OCI-LY1 (cell line): Measurements from ENCODE around the gene ANKRD55.
"Not testable (repeated sequence)": the region's sequence is repeated elsewhere in the genome, so short reads cannot be mapped to it uniquely, and the experiment has no call there.

Experiments used
- H2AFZ ChIP-seq: fragments of 200-600 bp; sonication (generic), shearing (Covaris generic); 2 replicates; pipeline ENCODE4 v1.6.0; 2014; ENCODE audit warnings: antibody characterized with exemption, mild to moderate bottlenecking, low read length
- H3F3A ChIP-seq: fragments of 200-600 bp; sonication (generic), shearing (Covaris generic); 2 replicates; pipeline ENCODE4 v1.6.0; 2014; ENCODE audit warnings: mild to moderate bottlenecking, antibody characterized with exemption, low read length, moderate library complexity; ENCODE audit not compliant: insufficient read depth
- H3K27ac ChIP-seq: fragments of 200-600 bp; sonication (generic); 2 replicates; pipeline ENCODE4 v1.5.1; 2014; ENCODE audit warnings: low read length, mixed run types, mild to moderate bottlenecking, low read depth; ENCODE audit not compliant: poor library complexity, severe bottlenecking
- H3K27me3 ChIP-seq: fragments of 200-600 bp; sonication (generic); 2 replicates; pipeline ENCODE4 v1.6.0; 2014; ENCODE audit warnings: antibody characterized with exemption, mild to moderate bottlenecking, low read length, moderate library complexity; ENCODE audit not compliant: insufficient read depth
- H3K36me3 ChIP-seq: fragments of 200-600 bp; sonication (generic); 2 replicates; pipeline ENCODE4 v1.6.1; 2014; ENCODE audit warnings: mild to moderate bottlenecking, antibody characterized with exemption, low read length, moderate library complexity, mixed read lengths; ENCODE audit not compliant: insufficient read depth
- H3K4me1 ChIP-seq: fragments of 200-600 bp; sonication (generic); 2 replicates; pipeline ENCODE4 v1.5.1; 2014; ENCODE audit warnings: mild to moderate bottlenecking, low read length, moderate library complexity; ENCODE audit not compliant: insufficient read depth, severe bottlenecking
- H3K4me2 ChIP-seq: fragments of 200-600 bp; sonication (generic), shearing (Covaris generic); 2 replicates; pipeline ENCODE4 v1.6.1; 2014; ENCODE audit warnings: low read length
- H3K4me3 ChIP-seq: fragments of 200-600 bp; sonication (generic); 2 replicates; pipeline ENCODE4 v1.5.1; 2014; ENCODE audit warnings: low read length, low read depth, mild to moderate bottlenecking, mixed read lengths; ENCODE audit not compliant: poor library complexity, severe bottlenecking
- H3K79me2 ChIP-seq: fragments of 200-600 bp; shearing (Covaris generic); 2 replicates; pipeline ENCODE4 v1.6.1; 2016; ENCODE audit warnings: mixed run types, low read length, mixed read lengths; ENCODE audit not compliant: insufficient read depth
- H3K9ac ChIP-seq: fragments of 200-600 bp; sonication (generic), shearing (Covaris generic); 2 replicates; pipeline ENCODE4 v1.6.1; 2014; ENCODE audit warnings: mild to moderate bottlenecking, low read length, mixed read lengths
- H3K9me2 ChIP-seq: fragments of 200-600 bp; sonication (generic), shearing (Covaris generic); 2 replicates; pipeline ENCODE4 v1.6.1; 2014; ENCODE audit warnings: low read depth, mild to moderate bottlenecking, low read length, mixed read lengths
- H3K9me3 ChIP-seq: fragments of 200-600 bp; shearing (Covaris generic); 2 replicates; pipeline ENCODE4 v1.6.1; 2014; ENCODE audit warnings: low read length, mixed read lengths
- H4K20me1 ChIP-seq: fragments of 200-600 bp; sonication (generic), shearing (Covaris generic); 2 replicates; pipeline ENCODE4 v1.6.0; 2016; ENCODE audit warnings: mild to moderate bottlenecking, low read length; ENCODE audit not compliant: insufficient read depth
- EZH2 ChIP-seq: fragments of 200-600 bp; sonication (generic), shearing (Covaris generic); IDR thresholded peaks from 2 replicates; pipeline ENCODE4 v1.8.0; 2017; ENCODE audit warnings: borderline replicate concordance, mixed run types, mild to moderate bottlenecking, antibody characterized with exemption, low read length, moderate library complexity, mixed read lengths
- TF ChIP-seq, protein P1 (sequence below): fragments of 200-600 bp; sonication (generic), shearing (Covaris generic); IDR thresholded peaks from 2 replicates; pipeline ENCODE4 v1.5.1; 2017; ENCODE audit warnings: mild to moderate bottlenecking, antibody characterized with exemption, low read length, moderate library complexity, mixed read lengths

ANKRD55 gene

DNA sequence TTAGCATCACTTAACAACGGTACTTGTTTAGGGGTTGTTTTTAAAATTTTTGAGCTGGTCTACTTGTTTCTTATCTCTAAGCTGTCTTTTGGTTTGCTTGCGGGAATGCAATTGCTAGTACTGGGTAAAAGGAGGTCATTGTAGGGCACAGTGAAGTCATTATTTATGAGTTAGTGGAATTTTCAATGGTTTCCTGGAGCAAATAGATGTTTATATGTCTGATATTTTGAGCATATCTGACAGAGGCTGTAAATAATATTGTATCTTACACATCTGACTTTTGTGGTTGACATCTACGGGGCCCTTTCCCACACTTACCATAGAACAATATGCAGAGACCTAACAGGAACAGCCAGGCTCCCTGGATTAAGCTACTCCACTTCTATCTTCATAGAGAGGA is 147.9 kb downstream of the ANKRD55 start:
- Histone ChIP-seq H4K20me1 (no peaks in the 10 kb centered on the region), H3K9me3 (no peaks in the 10 kb centered on the region), H3K9me2 (no peaks in the 10 kb centered on the region), H2AFZ (no peak overlapping the region), H3K4me3 (no peak overlapping the region), H3K9ac (no peak overlapping the region), H3K4me1 (no peaks in the 10 kb centered on the region), H3F3A (no peaks in the 10 kb centered on the region), H3K79me2 (no peaks in the 10 kb centered on the region), H3K36me3 (no peaks in the 10 kb centered on the region), H3K27ac (no peak overlapping the region), H3K27me3 (no peaks in the 10 kb centered on the region), H3K4me2 (no peak overlapping the region)
- TF ChIP-seq EZH2, result no peak
- TF ChIP-seq, protein P1, sequence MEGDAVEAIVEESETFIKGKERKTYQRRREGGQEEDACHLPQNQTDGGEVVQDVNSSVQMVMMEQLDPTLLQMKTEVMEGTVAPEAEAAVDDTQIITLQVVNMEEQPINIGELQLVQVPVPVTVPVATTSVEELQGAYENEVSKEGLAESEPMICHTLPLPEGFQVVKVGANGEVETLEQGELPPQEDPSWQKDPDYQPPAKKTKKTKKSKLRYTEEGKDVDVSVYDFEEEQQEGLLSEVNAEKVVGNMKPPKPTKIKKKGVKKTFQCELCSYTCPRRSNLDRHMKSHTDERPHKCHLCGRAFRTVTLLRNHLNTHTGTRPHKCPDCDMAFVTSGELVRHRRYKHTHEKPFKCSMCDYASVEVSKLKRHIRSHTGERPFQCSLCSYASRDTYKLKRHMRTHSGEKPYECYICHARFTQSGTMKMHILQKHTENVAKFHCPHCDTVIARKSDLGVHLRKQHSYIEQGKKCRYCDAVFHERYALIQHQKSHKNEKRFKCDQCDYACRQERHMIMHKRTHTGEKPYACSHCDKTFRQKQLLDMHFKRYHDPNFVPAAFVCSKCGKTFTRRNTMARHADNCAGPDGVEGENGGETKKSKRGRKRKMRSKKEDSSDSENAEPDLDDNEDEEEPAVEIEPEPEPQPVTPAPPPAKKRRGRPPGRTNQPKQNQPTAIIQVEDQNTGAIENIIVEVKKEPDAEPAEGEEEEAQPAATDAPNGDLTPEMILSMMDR, result no peak

DNA sequence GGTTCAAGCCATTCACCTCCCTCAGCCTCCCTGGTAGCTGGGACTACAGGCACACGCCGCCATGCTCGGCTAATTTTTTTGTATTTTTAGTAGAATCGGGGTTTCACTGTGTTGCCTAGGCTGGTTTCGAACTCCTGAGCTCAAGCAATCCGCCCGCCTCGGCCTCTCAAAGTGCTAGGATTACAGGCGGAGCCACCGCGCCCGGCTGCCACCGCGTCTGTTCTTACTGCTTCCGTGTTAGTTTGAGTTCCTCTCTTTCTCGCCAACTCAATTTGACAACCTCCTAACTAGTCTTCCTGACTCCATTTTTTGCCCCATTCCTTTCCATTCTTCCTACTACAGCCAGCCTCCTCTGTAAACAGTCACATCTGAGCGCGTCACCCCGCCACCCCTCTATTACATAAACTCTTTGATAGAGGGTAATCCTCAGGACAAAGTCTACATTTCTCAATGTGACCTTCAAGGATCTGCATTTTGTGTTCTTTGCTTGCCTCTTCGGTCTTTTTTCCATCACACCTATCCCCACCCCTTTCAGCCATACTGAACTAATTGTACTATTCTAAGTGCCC is 149.8 kb downstream of the ANKRD55 start:
- Histone ChIP-seq H4K20me1 (no peaks in the 10 kb centered on the region), H3K9me3 (no peaks in the 10 kb centered on the region), H3F3A (no peaks in the 10 kb centered on the region), H3K9ac (no peak overlapping the region), H3K4me1 (no peaks in the 10 kb centered on the region), H2AFZ (no peak overlapping the region), H3K36me3 (no peaks in the 10 kb centered on the region), H3K9me2 (no peaks in the 10 kb centered on the region), H3K27me3 (no peaks in the 10 kb centered on the region), H3K79me2 (no peaks in the 10 kb centered on the region), H3K27ac (no peak overlapping the region), H3K4me3 (no peak overlapping the region), H3K4me2 (no peak overlapping the region)
- TF ChIP-seq, protein P1, result no peak
- TF ChIP-seq EZH2, result no peak

DNA sequence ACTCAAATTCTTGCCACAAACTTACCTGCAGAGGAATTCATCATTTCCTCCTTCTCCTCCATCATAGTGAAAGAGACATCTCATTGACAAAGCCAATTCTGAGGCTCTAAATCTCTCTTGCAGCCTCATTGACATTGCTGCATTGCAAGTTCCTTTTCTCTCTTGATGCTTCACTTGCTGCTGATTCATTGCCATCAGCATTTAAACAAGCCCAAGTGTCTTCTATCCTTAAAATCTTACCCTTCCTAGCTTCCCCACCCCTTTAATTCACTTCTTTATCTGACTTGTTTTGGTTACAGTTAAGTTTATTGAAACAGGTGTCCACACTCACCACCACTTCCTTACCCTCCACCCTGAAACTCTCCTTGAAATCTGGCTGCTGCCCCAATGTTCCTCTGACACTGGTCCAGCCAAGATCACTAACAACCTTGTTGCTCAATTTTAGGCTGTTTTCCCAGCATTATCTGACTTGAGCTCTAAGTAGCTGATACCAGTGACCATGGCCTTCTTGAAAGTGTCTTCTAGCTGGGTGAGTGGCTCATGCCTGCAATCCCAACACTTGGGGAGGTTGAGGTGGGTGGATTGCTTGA is 152.0 kb downstream of the ANKRD55 start:
- H3K27ac ChIP-seq, H3K9ac ChIP-seq, H3K4me1 ChIP-seq: not testable (repeated sequence)

DNA sequence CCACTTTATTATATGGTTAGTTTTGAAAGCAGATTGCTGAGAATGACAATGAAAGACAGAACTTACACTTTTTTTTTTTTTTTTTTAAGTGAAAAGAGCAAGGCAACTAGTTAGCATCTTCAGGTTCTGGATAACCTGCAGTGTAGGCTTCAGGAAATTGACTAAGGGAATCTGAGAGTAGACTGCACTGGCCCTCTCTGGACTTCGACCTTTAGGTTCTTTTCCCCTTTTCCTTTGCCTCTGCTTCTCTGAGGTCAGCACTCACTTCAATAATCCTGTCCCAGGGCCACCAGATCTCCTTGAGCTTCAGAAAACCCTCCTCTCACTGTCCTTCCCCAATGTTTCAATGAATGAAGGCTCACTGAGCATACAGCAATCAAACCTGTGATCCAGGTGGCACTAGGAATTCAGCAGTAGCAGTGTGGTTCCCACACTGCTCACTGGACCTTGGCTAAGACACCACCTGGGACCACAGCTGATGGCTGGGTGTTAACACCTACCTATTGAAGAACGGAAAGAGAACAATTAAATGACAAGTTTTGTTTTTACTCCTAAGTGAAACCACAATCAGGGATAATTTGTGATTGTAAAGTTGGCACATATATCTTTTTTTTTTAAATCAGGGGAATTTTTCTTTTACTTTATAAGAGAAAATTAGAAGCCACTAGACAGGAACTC is 152.6 kb downstream of the ANKRD55 start:
- no peak overlapping the region for H3K9ac ChIP-seq
- H3K9me2 ChIP-seq, result no peaks in the 10 kb centered on the region
- H3F3A ChIP-seq, result no peaks in the 10 kb centered on the region
- H3K9me3 ChIP-seq, result no peaks in the 10 kb centered on the region
- no peak overlapping the region for H3K4me2 ChIP-seq
- no peak overlapping the region for H3K27ac ChIP-seq
- no peaks in the 10 kb centered on the region for H3K79me2 ChIP-seq
- no peaks in the 10 kb centered on the region for H3K27me3 ChIP-seq
- H2AFZ ChIP-seq, result no peak overlapping the region
- no peak overlapping the region for H3K4me3 ChIP-seq
- no peaks in the 10 kb centered on the region for H3K4me1 ChIP-seq
- no peaks in the 10 kb centered on the region for H4K20me1 ChIP-seq
- no peak for TF ChIP-seq EZH2
- TF ChIP-seq, protein P1, result no peak
- H3K36me3 ChIP-seq, result no peaks in the 10 kb centered on the region

More for the DNA sequence above, 152.0 kb downstream of the ANKRD55 start:
- not testable (repeated sequence) for H3K4me3 ChIP-seq, H2AFZ ChIP-seq, H3K79me2 ChIP-seq, H3F3A ChIP-seq, H3K9me3 ChIP-seq, H3K9me2 ChIP-seq, H3K4me2 ChIP-seq, H4K20me1 ChIP-seq, H3K36me3 ChIP-seq, H3K27me3 ChIP-seq

DNA sequence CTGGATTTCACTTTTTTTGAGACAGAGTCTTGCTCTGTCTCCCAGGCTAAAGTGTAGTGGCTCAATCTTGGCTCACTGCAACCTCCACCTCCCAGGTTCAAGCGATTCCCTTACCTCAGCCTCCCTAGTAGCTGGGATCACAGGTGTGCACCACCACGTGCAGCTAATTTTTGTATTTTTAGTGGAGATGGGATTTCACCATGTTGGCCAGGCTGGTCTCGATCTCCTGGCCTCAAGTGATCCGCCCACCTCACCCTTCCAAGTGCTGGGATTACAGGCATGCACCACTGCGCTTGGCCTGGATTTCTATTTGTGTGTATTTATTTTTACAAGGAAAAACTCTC is 154.0 kb downstream of the ANKRD55 start:
- not testable (repeated sequence) for H3K27me3 ChIP-seq, H3K79me2 ChIP-seq, H3F3A ChIP-seq, H3K4me3 ChIP-seq, H3K9me2 ChIP-seq, H3K4me2 ChIP-seq, H2AFZ ChIP-seq, H3K36me3 ChIP-seq, H3K4me1 ChIP-seq, H3K27ac ChIP-seq, H3K9me3 ChIP-seq, H3K9ac ChIP-seq, H4K20me1 ChIP-seq
